ENCODE results near the gene AMPD2.

DNA sequence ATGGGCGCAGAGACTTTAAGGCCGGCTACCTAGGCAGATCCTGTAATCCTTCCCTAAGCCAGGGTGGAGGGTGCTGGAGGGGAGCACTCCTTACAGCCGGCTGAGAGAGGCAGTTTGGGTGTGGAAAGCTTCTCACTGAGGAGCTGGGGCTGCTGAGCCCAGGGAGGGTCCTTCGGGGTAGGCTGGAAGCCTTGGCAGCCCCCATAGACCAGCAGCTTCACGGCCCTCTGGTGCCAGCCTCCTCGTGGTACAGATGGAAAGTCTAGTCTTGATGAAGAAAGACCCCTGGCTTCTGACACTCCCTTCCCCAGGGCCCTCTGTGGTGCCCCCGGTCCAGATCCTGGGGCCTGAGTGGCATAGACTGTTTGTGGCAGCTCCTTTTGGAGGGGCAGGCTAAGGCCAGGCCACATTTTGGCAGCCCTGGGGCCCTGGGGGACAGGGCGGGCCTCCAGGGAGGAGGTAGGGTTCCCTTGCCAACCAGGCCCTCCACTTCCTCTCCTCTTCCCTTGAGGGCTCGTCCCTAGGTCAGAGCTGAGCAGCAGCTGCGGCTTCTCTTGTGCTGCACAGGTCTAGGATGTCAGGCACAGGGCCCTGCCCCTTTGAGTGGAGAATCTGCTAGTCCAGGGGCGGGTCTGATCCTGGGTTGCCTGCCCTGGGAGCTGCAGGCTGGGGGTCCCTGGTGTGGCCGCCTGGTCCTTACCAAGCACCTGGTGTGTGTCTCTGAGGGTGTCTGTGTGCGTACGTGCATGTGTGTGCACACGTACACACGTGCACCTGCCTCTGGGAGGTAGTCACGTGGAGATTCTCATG, 4.8 kb downstream of the AMPD2 start:
- TF ChIP-seq, protein P1, sequence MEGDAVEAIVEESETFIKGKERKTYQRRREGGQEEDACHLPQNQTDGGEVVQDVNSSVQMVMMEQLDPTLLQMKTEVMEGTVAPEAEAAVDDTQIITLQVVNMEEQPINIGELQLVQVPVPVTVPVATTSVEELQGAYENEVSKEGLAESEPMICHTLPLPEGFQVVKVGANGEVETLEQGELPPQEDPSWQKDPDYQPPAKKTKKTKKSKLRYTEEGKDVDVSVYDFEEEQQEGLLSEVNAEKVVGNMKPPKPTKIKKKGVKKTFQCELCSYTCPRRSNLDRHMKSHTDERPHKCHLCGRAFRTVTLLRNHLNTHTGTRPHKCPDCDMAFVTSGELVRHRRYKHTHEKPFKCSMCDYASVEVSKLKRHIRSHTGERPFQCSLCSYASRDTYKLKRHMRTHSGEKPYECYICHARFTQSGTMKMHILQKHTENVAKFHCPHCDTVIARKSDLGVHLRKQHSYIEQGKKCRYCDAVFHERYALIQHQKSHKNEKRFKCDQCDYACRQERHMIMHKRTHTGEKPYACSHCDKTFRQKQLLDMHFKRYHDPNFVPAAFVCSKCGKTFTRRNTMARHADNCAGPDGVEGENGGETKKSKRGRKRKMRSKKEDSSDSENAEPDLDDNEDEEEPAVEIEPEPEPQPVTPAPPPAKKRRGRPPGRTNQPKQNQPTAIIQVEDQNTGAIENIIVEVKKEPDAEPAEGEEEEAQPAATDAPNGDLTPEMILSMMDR (IDR thresholded peaks at IDR 0.05), result no peak
- TF ChIP-seq POLR2A (IDR thresholded peaks at IDR 0.05), result no peak
